ENCODE results near the gene DCST1. TPM values are rescaled to one million over a fixed set of nuclear protein-coding genes. Genes with fewer than 3 reads are reported as not detected.

The DCST1 gene
- polyA plus RNA-seq, 3 donors = 0.05 TPM; not detected in 2

DNA sequence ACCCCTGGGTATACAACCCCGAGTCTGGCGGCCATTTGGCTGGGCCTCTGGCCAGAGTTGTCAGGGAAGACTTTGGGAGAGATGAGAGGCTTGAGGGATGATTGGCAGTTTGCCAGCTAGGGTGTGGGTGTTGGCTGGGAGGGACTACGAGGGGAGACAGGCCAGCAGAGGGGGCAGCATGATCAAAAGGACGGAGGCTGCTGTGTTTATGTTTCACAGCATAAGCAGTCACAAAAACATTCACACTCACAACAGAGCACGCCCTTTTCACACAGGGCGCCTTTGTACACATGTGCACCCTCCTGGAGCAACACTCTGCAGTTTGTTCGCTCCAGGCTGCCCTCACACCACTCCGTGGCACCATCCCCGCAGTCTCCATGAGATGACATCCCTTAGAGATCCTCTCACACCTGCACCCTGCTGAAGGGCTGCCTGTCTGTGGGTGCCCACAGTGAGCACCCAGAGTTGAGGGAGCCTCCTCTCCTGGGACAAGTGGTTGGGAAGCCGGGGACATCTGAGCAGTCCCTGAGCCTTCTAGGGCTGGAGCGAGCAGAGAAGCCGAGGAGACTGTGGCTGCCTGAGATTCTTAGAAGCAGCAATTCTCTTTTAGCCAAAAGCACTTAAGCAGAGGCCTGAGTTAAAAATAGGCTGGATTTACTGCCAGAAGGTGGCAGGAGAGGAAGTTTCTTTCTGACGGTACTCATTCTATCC lies 60.4 kb downstream of the DCST1 start:
- Histone ChIP-seq H4K20me1 (ENCODE audit: insufficient read depth, low read length) (no peaks in the 10 kb centered on the region), H3K27ac (ENCODE audit: low read depth in 1 of 2, low read length in 2 of 2) (no peak overlapping the region), H3K79me2 (ENCODE audit: insufficient read depth, low read length) (no peaks in the 10 kb centered on the region), H3K4me3 (replicated peaks in 1 of 3; ENCODE audit: low read depth in 2 of 3, low read length in 3 of 3) (no peak overlapping the region), H3K9ac (ENCODE audit: insufficient read depth, low read length, poor library complexity, severe bottlenecking) (no peak overlapping the region), H3K4me1 (ENCODE audit: control insufficient read depth in 1 of 2, insufficient read depth in 2 of 2, low read length in 2 of 2) (peaks cover 0 to 7% of the 10 kb centered on the region in 2 donors), H2AFZ (ENCODE audit: insufficient read depth, low read depth, low read length, poor library complexity, severe bottlenecking) (peak overlapping the region; percentile 44), H3K9me3 (replicated peaks in 1 of 2; ENCODE audit: control insufficient read depth in 1 of 2, insufficient read depth in 1 of 2, low read length in 2 of 2) (no peaks in the 10 kb centered on the region), H3K27me3 (ENCODE audit: control insufficient read depth in 2 of 2, insufficient read depth in 2 of 2, low read length in 2 of 2) (peaks cover 0 to 6% of the 10 kb centered on the region in 2 donors), H3K36me3 (replicated peaks in 1 of 2; ENCODE audit: control insufficient read depth in 1 of 2, insufficient read depth in 2 of 2, low read length in 2 of 2) (no peaks in the 10 kb centered on the region), H3K4me2 (replicated peaks; ENCODE audit: extremely low read depth, low read length, poor library complexity, severe bottlenecking) (no peak overlapping the region)
- Mint-ChIP-seq H3K27ac (no peak overlapping the region), H3K9me3 (no peaks in the 10 kb centered on the region), H3K27me3 (ENCODE audit: low read depth in 3 of 3) (peaks cover 5 to 15% (median 9%) of the 10 kb centered on the region in 3 donors), H3K4me1 (peaks cover 6% of the 10 kb centered on the region), H3K4me3 (no peak overlapping the region), H3K36me3 (no peaks in the 10 kb centered on the region)
- TF ChIP-seq, protein P1, sequence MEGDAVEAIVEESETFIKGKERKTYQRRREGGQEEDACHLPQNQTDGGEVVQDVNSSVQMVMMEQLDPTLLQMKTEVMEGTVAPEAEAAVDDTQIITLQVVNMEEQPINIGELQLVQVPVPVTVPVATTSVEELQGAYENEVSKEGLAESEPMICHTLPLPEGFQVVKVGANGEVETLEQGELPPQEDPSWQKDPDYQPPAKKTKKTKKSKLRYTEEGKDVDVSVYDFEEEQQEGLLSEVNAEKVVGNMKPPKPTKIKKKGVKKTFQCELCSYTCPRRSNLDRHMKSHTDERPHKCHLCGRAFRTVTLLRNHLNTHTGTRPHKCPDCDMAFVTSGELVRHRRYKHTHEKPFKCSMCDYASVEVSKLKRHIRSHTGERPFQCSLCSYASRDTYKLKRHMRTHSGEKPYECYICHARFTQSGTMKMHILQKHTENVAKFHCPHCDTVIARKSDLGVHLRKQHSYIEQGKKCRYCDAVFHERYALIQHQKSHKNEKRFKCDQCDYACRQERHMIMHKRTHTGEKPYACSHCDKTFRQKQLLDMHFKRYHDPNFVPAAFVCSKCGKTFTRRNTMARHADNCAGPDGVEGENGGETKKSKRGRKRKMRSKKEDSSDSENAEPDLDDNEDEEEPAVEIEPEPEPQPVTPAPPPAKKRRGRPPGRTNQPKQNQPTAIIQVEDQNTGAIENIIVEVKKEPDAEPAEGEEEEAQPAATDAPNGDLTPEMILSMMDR (IDR thresholded peaks at IDR 0.05) = peak; percentile 30
- DNase-seq = peak in 2 of 3 donors; percentile 26 to 34
- 35% methylated on average over 8 of the region's 13 CpGs for WGBS (ENCODE audit: insufficient coverage)
- intact Hi-C loops (cut with micrococcal nuclease) = loop anchor here in 1 of 2 donors (2.0 to 5.0 kb wide), 2 partner anchors 33 to 73 kb away; partner anchors contain the start of gene EFNA1

DNA sequence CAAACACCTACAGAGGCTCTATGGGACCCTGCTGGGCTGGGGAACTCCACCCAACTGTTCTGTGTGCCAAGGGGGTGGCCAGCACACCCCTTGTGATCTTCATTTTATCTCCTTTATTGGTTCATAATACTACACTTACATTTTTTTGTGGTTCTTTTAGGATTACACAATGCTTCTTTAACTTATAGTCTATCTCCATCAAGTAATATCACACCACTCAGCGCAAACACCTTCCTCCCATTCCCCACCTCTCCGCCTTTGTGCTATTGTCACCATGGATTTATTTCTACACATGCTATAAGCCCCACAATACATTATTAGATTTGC lies 61.0 kb downstream of the DCST1 start:
- Mint-ChIP-seq H3K4me1 (peaks cover 6% of the 10 kb centered on the region), H3K27me3 (ENCODE audit: low read depth in 3 of 3) (peaks cover 5 to 15% (median 9%) of the 10 kb centered on the region in 3 donors), H3K27ac (no peak overlapping the region), H3K9me3 (no peaks in the 10 kb centered on the region), H3K4me3 (no peak overlapping the region), H3K36me3 (no peaks in the 10 kb centered on the region)
- Histone ChIP-seq H3K79me2 (ENCODE audit: insufficient read depth, low read length) (no peaks in the 10 kb centered on the region), H3K27me3 (ENCODE audit: control insufficient read depth in 2 of 2, insufficient read depth in 2 of 2, low read length in 2 of 2) (peaks cover 0 to 6% of the 10 kb centered on the region in 2 donors), H4K20me1 (ENCODE audit: insufficient read depth, low read length) (no peaks in the 10 kb centered on the region), H3K36me3 (replicated peaks in 1 of 2; ENCODE audit: control insufficient read depth in 1 of 2, insufficient read depth in 2 of 2, low read length in 2 of 2) (no peaks in the 10 kb centered on the region), H3K9me3 (replicated peaks in 1 of 2; ENCODE audit: control insufficient read depth in 1 of 2, insufficient read depth in 1 of 2, low read length in 2 of 2) (no peaks in the 10 kb centered on the region), H3K4me2 (replicated peaks; ENCODE audit: extremely low read depth, low read length, poor library complexity, severe bottlenecking) (no peak overlapping the region), H3K9ac (ENCODE audit: insufficient read depth, low read length, poor library complexity, severe bottlenecking) (no peak overlapping the region), H3K27ac (ENCODE audit: low read depth in 1 of 2, low read length in 2 of 2) (no peak overlapping the region), H3K4me3 (replicated peaks in 1 of 3; ENCODE audit: low read depth in 2 of 3, low read length in 3 of 3) (no peak overlapping the region), H2AFZ (ENCODE audit: insufficient read depth, low read depth, low read length, poor library complexity, severe bottlenecking) (peak overlapping the region; percentile 44), H3K4me1 (ENCODE audit: control insufficient read depth in 1 of 2, insufficient read depth in 2 of 2, low read length in 2 of 2) (peaks cover 0 to 7% of the 10 kb centered on the region in 2 donors)
- TF ChIP-seq, protein P1 (IDR thresholded peaks at IDR 0.05) = no peak
- no peak for DNase-seq
- 100% methylated on average over 1 of the region's 2 CpGs for WGBS (ENCODE audit: insufficient coverage)
- intact Hi-C loops (cut with micrococcal nuclease) = loop anchor here in 1 of 2 donors (5.0 kb wide), 1 partner anchor 33 kb away; the partner anchor contains the start of gene EFNA1

All from CD14-positive monocyte (primary cell).